ENCODE results near the gene DNAJC16. TPM values are rescaled to one million over a fixed set of nuclear protein-coding genes. Genes with fewer than 3 reads are reported as not detected.

DNAJC16 gene
- total RNA-seq, 1 donor from 2014 or later, result 23.9 TPM

- no peak overlapping the region for H3K27ac ChIP-seq
- no peaks in the 10 kb centered on the region for H3K27me3 ChIP-seq (ENCODE audit: low read depth)
- intact Hi-C loops (cut with DNase I), result no loop called here
- TF ChIP-seq CTCF (IDR thresholded peaks at IDR 0.05), result no peak
- H3K36me3 ChIP-seq, result peaks cover 41% of the 10 kb centered on the region
- no peak for ATAC-seq
- H3K4me3 ChIP-seq, result no peak overlapping the region
- DNase-seq, result no peak
- no peaks in the 10 kb centered on the region for H3K9me3 ChIP-seq
- no peaks in the 10 kb centered on the region for H3K4me1 ChIP-seq
These were observed 19.8 kb upstream of the DNAJC16 start for GRCh38 chr1:15506831-15507230.

- Histone ChIP-seq H3K36me3 (peaks cover 46% of the 10 kb centered on the region), H3K4me3 (no peak overlapping the region), H3K27ac (no peak overlapping the region), H3K4me1 (no peaks in the 10 kb centered on the region), H3K9me3 (no peaks in the 10 kb centered on the region), H3K27me3 (ENCODE audit: low read depth) (no peaks in the 10 kb centered on the region)
- DNase-seq (no peak), ATAC-seq (no peak)
- intact Hi-C loops (cut with DNase I), result no loop called here
- no peak for TF ChIP-seq CTCF (IDR thresholded peaks at IDR 0.05)
These were observed 19.4 kb upstream of the DNAJC16 start for GRCh38 chr1:15507278-15507677.

GRCh38 chr1:15508700-15509487, 17.8 kb upstream of the DNAJC16 start:
- Histone ChIP-seq H3K4me3 (no peak overlapping the region), H3K36me3 (peaks cover 48% of the 10 kb centered on the region), H3K9me3 (no peaks in the 10 kb centered on the region), H3K27me3 (ENCODE audit: low read depth) (no peaks in the 10 kb centered on the region), H3K27ac (no peak overlapping the region), H3K4me1 (no peaks in the 10 kb centered on the region)
- intact Hi-C loops (cut with DNase I), result no loop called here
- TF ChIP-seq CTCF (IDR thresholded peaks at IDR 0.05), result no peak
- ATAC-seq (no peak), DNase-seq (no peak)

GRCh38 chr1:15509586-15509985, 17.1 kb upstream of the DNAJC16 start:
- no peak for ATAC-seq
- Histone ChIP-seq H3K27ac (no peak overlapping the region), H3K4me3 (no peak overlapping the region), H3K4me1 (no peaks in the 10 kb centered on the region), H3K9me3 (no peaks in the 10 kb centered on the region), H3K27me3 (ENCODE audit: low read depth) (no peaks in the 10 kb centered on the region), H3K36me3 (peaks cover 43% of the 10 kb centered on the region)
- no peak for DNase-seq
- intact Hi-C loops (cut with DNase I), result no loop called here
- TF ChIP-seq CTCF (IDR thresholded peaks at IDR 0.05), result no peak

GRCh38 chr1:15510611-15511405, 15.8 kb upstream of the DNAJC16 start:
- intact Hi-C loops (cut with DNase I), result no loop called here

More at GRCh38 chr1:15510611-15511405, 15.8 kb upstream of the DNAJC16 start:
- DNase-seq, result no peak
- Histone ChIP-seq H3K4me1 (no peaks in the 10 kb centered on the region), H3K36me3 (peaks cover 30% of the 10 kb centered on the region), H3K27me3 (ENCODE audit: low read depth) (no peaks in the 10 kb centered on the region), H3K27ac (no peak overlapping the region), H3K4me3 (no peak overlapping the region), H3K9me3 (no peaks in the 10 kb centered on the region)
- ATAC-seq, result no peak
- no peak for TF ChIP-seq CTCF (IDR thresholded peaks at IDR 0.05)
